ENCODE data around the gene GNAL. TPM values are rescaled to one million over a fixed set of nuclear protein-coding genes. Genes with fewer than 3 reads are reported as not detected.
A peak's percentile ranks its signal among the peaks of the same experiment; 100 is the strongest.

Gene GNAL
- total RNA-seq, 1 experiment from 2014 or later = 0.44 TPM

DNA sequence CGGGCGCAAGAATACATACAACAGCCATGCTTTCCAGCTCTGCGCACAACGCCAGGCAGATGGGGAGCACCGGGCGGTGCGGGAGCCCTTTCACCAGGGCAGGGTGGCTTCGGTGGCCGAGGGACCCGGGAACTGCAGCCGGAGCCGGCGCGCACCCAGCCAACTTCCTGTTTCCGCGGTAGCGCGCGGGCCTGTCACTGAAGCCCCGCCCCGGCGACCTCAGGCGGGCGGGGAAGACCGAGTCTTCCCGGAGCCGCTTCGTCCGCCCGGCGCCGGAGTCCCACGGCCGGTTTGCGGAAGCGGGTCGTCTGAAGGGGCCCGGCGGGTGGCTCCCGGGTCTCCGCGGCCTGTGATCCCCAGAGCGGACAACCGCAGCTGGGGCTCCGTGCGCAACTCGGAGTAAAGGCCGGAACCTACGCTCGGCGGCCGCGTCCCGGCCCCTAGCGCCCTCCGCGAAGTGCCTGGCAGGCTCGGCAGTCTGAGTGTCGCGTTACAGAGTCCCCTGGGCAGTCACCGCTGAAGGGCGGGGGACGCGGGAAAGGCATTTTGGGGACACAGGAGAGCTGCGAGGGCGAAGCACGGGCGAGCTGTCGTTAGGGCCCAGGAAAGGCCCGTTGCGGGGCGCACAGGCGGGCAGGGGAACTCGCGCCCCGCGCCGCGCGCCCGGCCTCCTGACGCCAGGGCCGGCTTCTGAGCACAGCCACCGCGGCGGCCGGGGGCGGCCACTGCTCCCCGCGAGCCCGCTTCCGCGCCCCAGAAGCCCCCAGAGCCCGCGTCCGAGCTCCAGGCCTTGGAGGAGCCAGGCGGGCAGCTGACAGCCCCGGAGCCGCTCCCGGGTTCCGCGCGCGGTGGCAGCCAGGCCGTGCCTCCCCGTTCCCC is 219.4 kb downstream of the GNAL start, which contains the start of gene MPPE1:
MPPE1 (minus strand) TSS at position 136 of the 879 bp plus-strand sequence. CDS start 11,053 bp downstream, outside the sequence.
- CTCF ChIA-PET = no interaction called here
- Histone ChIP-seq H3K36me3 (ENCODE audit: control insufficient read depth, insufficient read depth, low read length) (peaks cover 5% of the 10 kb centered on the region), H3K4me3 (ENCODE audit: low read depth in 2 of 2, low read length in 2 of 2) (peak within 1 kb of the TSS; percentile 77 to 78), H3K27me3 (ENCODE audit: control insufficient read depth, insufficient read depth, low read length) (no peaks in the 10 kb centered on the region), H3K4me1 (ENCODE audit: control insufficient read depth, insufficient read depth, low read length) (peaks cover 6% of the 10 kb centered on the region; the same call in 1 of the 2 replicates), H3K27ac (ENCODE audit: low read length) (peak within 1 kb of the TSS; percentile 96), H3K9me3 (ENCODE audit: control insufficient read depth, insufficient read depth, low read depth, low read length) (no peaks in the 10 kb centered on the region)
- POLR2A ChIA-PET = no interaction called here
- no TSS peak for BruUV-seq (replicated peaks)
- DNase-seq (ENCODE audit: low read depth, low spot score) (no peak), ATAC-seq (peak; percentile 97)
- intact Hi-C loops (cut with micrococcal nuclease; ENCODE audit: unreplicated experiment) (no loop called here), in situ Hi-C loops (cut with HindIII; ENCODE audit: low pct_unique_long_range_greater_than_20kb, low sequenced_read_pairs) (loop anchor here (25.0 kb wide), 1 partner anchor 104 kb away; no protein-coding TSS in a partner anchor)
- TF ChIP-seq, protein P1, sequence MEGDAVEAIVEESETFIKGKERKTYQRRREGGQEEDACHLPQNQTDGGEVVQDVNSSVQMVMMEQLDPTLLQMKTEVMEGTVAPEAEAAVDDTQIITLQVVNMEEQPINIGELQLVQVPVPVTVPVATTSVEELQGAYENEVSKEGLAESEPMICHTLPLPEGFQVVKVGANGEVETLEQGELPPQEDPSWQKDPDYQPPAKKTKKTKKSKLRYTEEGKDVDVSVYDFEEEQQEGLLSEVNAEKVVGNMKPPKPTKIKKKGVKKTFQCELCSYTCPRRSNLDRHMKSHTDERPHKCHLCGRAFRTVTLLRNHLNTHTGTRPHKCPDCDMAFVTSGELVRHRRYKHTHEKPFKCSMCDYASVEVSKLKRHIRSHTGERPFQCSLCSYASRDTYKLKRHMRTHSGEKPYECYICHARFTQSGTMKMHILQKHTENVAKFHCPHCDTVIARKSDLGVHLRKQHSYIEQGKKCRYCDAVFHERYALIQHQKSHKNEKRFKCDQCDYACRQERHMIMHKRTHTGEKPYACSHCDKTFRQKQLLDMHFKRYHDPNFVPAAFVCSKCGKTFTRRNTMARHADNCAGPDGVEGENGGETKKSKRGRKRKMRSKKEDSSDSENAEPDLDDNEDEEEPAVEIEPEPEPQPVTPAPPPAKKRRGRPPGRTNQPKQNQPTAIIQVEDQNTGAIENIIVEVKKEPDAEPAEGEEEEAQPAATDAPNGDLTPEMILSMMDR (IDR thresholded peaks at IDR 0.05) = no peak
- TF ChIP-seq TCF7L2 (IDR thresholded peaks at IDR 0.05; ENCODE audit: low read depth, low read length) (peak; percentile 28; the same call in 1 of the 2 replicates), SIN3A (IDR thresholded peaks at IDR 0.05; ENCODE audit: borderline replicate concordance, insufficient read depth, low read depth, low read length) (no peak; the same call in 1 of the 2 replicates), POLR2AphosphoS5 (IDR thresholded peaks at IDR 0.05; ENCODE audit: low read depth, low read length) (peak; percentile 80)
- TF ChIP-seq, protein P2, sequence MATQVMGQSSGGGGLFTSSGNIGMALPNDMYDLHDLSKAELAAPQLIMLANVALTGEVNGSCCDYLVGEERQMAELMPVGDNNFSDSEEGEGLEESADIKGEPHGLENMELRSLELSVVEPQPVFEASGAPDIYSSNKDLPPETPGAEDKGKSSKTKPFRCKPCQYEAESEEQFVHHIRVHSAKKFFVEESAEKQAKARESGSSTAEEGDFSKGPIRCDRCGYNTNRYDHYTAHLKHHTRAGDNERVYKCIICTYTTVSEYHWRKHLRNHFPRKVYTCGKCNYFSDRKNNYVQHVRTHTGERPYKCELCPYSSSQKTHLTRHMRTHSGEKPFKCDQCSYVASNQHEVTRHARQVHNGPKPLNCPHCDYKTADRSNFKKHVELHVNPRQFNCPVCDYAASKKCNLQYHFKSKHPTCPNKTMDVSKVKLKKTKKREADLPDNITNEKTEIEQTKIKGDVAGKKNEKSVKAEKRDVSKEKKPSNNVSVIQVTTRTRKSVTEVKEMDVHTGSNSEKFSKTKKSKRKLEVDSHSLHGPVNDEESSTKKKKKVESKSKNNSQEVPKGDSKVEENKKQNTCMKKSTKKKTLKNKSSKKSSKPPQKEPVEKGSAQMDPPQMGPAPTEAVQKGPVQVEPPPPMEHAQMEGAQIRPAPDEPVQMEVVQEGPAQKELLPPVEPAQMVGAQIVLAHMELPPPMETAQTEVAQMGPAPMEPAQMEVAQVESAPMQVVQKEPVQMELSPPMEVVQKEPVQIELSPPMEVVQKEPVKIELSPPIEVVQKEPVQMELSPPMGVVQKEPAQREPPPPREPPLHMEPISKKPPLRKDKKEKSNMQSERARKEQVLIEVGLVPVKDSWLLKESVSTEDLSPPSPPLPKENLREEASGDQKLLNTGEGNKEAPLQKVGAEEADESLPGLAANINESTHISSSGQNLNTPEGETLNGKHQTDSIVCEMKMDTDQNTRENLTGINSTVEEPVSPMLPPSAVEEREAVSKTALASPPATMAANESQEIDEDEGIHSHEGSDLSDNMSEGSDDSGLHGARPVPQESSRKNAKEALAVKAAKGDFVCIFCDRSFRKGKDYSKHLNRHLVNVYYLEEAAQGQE (IDR thresholded peaks at IDR 0.05; ENCODE audit: insufficient read depth in 1 of 2, low read depth in 2 of 2, low read length in 1 of 2) = no peak

DNA sequence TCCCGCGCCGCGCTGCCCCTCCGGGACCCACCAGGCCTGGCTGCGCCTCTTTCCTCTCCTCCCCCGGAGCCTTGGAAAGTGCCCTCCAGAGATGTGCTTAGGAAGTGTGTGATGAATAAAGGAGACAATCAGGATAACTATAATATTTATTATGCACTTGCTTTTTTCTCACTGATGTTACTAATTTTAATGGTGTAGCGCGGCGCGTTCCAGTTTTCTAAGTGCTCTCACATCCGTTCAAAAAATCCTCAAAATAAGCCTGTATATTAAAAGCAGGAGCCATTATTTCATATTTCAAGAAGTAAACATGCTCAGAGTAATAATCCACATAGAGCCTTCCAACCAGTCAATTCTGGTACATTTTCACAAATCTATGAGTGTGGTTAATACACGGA is 220.0 kb downstream of the GNAL start:
- DNase-seq (ENCODE audit: low read depth, low spot score) = no peak
- TF ChIP-seq, protein P2 (IDR thresholded peaks at IDR 0.05; ENCODE audit: insufficient read depth in 1 of 2, low read depth in 2 of 2, low read length in 1 of 2) = no peak
- TF ChIP-seq SIN3A (IDR thresholded peaks at IDR 0.05; ENCODE audit: borderline replicate concordance, insufficient read depth, low read depth, low read length) (no peak), POLR2AphosphoS5 (IDR thresholded peaks at IDR 0.05; ENCODE audit: low read depth, low read length) (no peak), TCF7L2 (IDR thresholded peaks at IDR 0.05; ENCODE audit: low read depth, low read length) (no peak)
- TF ChIP-seq, protein P1 (IDR thresholded peaks at IDR 0.05) = no peak
- Histone ChIP-seq H3K36me3 (ENCODE audit: control insufficient read depth, insufficient read depth, low read length) (peaks cover 5% of the 10 kb centered on the region), H3K4me1 (ENCODE audit: control insufficient read depth, insufficient read depth, low read length) (peaks cover 6% of the 10 kb centered on the region; the same call in 1 of the 2 replicates), H3K4me3 (ENCODE audit: low read depth in 2 of 2, low read length in 2 of 2) (peak overlapping the region; percentile 77 to 78), H3K27me3 (ENCODE audit: control insufficient read depth, insufficient read depth, low read length) (no peaks in the 10 kb centered on the region), H3K9me3 (ENCODE audit: control insufficient read depth, insufficient read depth, low read depth, low read length) (no peaks in the 10 kb centered on the region), H3K27ac (ENCODE audit: low read length) (peak overlapping the region; percentile 63)
- ChIA-PET CTCF (no interaction called here), POLR2A (no interaction called here)
- in situ Hi-C loops (cut with HindIII; ENCODE audit: low pct_unique_long_range_greater_than_20kb, low sequenced_read_pairs) = loop anchor here (25.0 kb wide), 1 partner anchor 103 kb away; no protein-coding TSS in a partner anchor
- BruUV-seq (replicated peaks) = no TSS peak
- ATAC-seq = peak; percentile 62; the same call in 1 of the 2 replicates
- intact Hi-C loops (cut with micrococcal nuclease; ENCODE audit: unreplicated experiment) = no loop called here

All from Panc1 (cell line).